GM18951 (cell line): ENCODE data around the gene BTBD2.
"Not testable (repeated sequence)": the region's sequence is repeated elsewhere in the genome, so short reads cannot be mapped to it uniquely, and the experiment has no call there.

Experiments
- POLR2A ChIP-seq: IDR thresholded peaks from 4 replicates; pipeline ENCODE4 v1.6.1; 2011; ENCODE audit warnings: mild to moderate bottlenecking; ENCODE audit not compliant: insufficient read length, insufficient read depth; ENCODE audit errors: extremely low read depth
- in situ Hi-C: fragments of 300-500 bp; cut with MboI; formaldehyde crosslinking; loops from one replicate; pipeline ENCODE4 v1.12.0; 2022; ENCODE audit warnings: low sequenced_read_pairs, mixed read lengths, inconsistent platforms; ENCODE audit not compliant: unreplicated experiment

Gene BTBD2

GRCh38 chr19:2039089-2039958, 23.8 kb upstream of the BTBD2 start:
- in situ Hi-C loops: no loop called here
- TF ChIP-seq POLR2A: no peak

GRCh38 chr19:2038284-2039088, 23.0 kb upstream of the BTBD2 start:
- in situ Hi-C loops: no loop called here

GRCh38 chr19:2037651-2038255, 22.2 kb upstream of the BTBD2 start:
- in situ Hi-C loops: no loop called here

More at GRCh38 chr19:2038284-2039088, 23.0 kb upstream of the BTBD2 start:
- peak; percentile 5 for TF ChIP-seq POLR2A

GRCh38 chr19:2036424-2036823, 20.9 kb upstream of the BTBD2 start:
- in situ Hi-C loops: no loop called here
- no peak for TF ChIP-seq POLR2A

More at GRCh38 chr19:2037651-2038255, 22.2 kb upstream of the BTBD2 start:
- no peak for TF ChIP-seq POLR2A

- TF ChIP-seq POLR2A: no peak
- in situ Hi-C loops: no loop called here
These were observed 20.1 kb upstream of the BTBD2 start for GRCh38 chr19:2035590-2035991.

GRCh38 chr19:2034729-2035589, 19.4 kb upstream of the BTBD2 start:
- in situ Hi-C loops: no loop called here

GRCh38 chr19:2034253-2034652, 18.7 kb upstream of the BTBD2 start:
- in situ Hi-C loops: not testable (repeated sequence)

More at GRCh38 chr19:2034729-2035589, 19.4 kb upstream of the BTBD2 start:
- TF ChIP-seq POLR2A: no peak

GRCh38 chr19:2033825-2034159, 18.3 kb upstream of the BTBD2 start:
- in situ Hi-C loops: no loop called here
- no peak for TF ChIP-seq POLR2A

GRCh38 chr19:2033115-2033824, 17.8 kb upstream of the BTBD2 start:
- in situ Hi-C loops: no loop called here
- TF ChIP-seq POLR2A: no peak

- TF ChIP-seq POLR2A: no peak
- in situ Hi-C loops: no loop called here
These were observed 16.9 kb upstream of the BTBD2 start for GRCh38 chr19:2032296-2032941.

- in situ Hi-C loops: no loop called here
These were observed 11.8 kb upstream of the BTBD2 start for GRCh38 chr19:2027361-2027760.

GRCh38 chr19:2026770-2027169, 11.3 kb upstream of the BTBD2 start:
- TF ChIP-seq POLR2A: no peak
- in situ Hi-C loops: no loop called here

More at GRCh38 chr19:2027361-2027760, 11.8 kb upstream of the BTBD2 start:
- no peak for TF ChIP-seq POLR2A

- no peak for TF ChIP-seq POLR2A
- in situ Hi-C loops: no loop called here
These were observed 6.8 kb upstream of the BTBD2 start for GRCh38 chr19:2022289-2022688.
